SHP77 (cell line): ENCODE measurements around the gene ZBTB48.
"Not testable (repeated sequence)": the region's sequence is repeated elsewhere in the genome, so short reads cannot be mapped to it uniquely, and the experiment has no call there.

Source experiments
- DNase-seq, 2 experiments: peaks; one replicate each; lab custom pipeline; 2025; lab: John Stamatoyannopoulos, UW

The ZBTB48 gene

DNA sequence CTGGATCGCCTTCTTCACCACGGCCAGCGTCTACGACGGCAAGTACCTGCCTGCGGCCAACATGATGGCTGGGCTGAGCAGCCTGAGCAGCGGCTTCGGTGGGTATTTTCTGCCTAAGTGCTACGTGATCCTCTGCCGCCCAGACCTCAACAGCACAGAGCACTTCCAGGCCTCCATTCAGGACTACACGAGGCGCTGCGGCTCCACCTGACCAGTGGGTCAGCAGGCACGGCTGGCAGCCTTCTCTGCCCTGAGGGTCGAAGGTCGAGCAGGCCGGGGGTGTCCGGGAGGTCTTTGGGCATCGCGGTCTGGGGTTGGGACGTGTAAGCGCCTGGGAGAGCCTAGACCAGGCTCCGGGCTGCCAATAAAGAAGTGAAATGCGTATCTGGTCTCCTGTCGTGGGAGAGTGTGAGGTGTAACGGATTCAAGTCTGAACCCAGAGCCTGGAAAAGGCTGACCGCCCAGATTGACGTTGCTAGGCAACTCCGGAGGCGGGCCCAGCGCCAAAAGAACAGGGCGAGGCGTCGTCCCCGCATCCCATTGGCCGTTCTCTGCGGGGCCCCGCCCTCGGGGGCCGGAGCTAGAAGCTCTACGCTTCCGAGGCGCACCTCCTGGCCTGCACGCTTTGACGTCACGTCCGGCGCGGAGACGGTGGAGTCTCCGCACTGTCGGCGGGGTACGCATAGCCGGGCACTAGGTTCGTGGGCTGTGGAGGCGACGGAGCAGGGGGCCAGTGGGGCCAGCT, at the start of gene ZBTB48:
TSS of gene ZBTB48 (plus strand) at position 621 of the 745 bp plus-strand sequence. CDS start 616 bp downstream, outside the sequence.
- peak; percentile 94 to 97 for DNase-seq

DNA sequence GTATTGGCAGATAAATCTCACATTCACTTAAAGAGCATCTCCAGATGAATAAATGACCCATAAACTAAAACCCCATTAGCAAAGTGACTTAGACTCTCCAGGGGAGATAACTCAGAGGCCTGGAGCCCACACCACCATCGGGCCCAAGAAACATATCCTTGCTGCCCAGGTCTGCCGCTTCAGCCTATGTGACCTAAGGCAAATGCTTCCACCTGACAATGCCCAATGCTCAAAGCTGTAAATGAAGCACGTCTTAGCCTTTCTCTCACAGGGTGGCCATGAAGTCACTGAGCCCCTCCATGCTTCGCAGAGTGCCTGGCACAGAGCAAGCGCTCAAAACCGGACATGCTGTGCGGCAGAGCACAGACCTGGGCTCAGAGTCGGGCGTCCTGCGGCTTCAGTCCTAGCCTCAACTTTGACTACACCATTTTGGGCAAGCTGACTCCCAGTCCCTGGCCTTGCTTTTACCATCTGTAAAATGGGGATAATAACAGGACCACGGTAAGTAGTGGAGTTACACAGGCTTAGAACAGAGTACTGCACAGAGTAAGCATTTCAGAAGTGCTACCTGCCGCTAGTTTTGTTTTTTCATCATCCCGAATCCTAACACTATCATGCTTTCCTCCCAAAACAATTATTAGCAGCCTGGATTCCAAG, 49.2 kb upstream of the ZBTB48 start:
- DNase-seq, result no peak

DNA sequence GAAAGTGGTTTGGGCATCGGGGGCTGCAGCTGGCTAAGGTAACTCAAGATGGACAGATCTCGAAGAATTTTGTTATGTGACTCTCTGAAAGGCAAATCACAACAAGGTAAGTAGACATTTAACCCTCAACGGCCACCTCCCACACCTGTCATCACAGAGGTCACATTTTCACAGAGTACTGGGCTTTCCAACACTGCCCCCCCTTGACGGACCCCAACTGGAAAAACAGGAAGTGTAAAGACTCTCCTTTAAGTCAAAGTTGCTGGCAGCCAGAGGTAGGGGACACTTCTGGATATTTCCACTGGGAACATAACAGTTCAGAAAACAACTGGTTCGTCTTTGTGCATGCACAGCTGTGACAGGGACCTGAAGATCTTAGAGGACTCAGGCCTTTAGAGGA, 47.8 kb upstream of the ZBTB48 start:
- no peak for DNase-seq

DNA sequence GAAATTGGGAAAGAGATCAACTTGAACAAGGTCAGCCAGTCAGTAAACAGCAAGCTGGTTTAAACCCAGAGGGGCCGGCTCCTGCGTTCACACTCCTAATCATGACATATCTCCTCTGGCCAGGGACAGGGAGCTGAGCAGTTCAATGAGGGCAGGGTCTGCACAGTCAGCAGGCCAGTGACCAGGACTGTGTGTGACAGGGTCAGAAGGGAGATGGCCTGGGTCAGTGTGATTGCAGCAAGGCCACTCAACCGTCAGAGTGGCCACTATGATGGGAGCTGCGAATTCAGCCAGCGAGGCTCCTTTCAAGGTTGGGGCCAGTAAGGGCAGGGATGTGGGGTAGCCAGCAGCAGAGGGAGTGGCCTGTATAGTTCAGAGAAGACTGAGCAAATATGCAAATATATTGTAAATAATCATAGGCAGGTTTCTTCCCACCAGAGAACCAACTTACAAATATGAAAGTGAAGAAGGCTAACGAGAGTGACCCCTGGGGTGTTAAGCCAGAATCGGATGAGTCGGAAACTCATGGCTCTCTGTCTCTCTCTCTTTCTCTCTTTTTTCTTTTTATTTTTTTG, 45.5 kb upstream of the ZBTB48 start:
- no peak for DNase-seq

DNA sequence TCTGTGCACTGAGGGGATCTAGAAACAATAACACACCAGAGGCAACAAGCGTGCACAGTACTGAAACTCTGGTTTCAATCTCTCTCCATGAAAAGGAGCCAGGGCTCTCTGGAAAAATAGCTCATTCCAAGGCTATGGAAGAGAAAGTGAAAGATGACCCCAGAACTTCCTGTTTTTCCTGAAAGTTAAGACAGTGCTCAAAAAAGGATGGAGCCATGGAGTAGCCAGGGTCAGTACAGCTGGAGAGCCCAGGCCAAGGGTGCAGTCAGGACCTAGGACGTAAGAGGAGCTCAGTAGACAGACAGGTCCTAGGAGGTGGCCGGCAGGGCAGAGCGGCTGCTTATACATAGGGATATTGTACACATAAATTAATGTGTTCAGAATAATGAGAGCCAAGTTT, 44.6 kb upstream of the ZBTB48 start:
- no peak for DNase-seq

DNA sequence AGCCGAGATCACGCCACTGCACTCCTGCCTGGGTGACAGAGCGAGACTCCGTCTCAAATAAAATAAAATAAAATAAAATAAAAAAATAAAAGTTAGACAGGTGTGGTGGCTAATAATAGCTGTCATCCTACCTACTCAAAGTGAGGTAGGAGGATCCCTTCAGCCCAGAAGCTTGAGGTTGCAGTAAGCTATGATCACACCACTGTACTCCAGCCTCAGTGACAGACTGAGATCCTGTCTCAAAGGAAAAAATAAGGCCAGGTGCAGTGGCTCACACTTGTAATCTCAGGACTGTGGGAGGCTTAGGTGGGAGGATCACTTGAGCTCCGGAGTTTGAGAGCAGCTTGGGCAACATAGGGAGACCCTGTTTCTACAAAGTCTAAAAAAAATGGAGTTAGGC, 43.5 kb upstream of the ZBTB48 start:
- DNase-seq, result no peak

DNA sequence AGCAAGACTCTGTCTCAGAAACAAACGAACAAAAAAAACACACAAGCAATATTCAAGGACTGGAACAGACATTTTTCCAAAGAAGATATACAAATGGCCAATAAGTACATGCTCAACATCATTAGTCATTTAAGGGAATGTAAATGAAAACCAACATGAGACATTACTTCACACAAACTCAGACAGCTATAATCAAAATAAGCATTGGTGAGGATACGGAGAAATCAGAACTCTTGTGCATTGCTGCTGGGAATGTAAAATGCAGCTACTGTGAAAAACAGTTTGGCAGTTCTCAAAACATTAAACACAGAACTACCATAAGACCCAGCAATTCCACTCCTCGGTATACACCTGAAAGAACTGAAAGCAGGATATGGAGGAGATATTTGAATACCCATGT, 40.8 kb upstream of the ZBTB48 start:
- DNase-seq, result no peak

DNA sequence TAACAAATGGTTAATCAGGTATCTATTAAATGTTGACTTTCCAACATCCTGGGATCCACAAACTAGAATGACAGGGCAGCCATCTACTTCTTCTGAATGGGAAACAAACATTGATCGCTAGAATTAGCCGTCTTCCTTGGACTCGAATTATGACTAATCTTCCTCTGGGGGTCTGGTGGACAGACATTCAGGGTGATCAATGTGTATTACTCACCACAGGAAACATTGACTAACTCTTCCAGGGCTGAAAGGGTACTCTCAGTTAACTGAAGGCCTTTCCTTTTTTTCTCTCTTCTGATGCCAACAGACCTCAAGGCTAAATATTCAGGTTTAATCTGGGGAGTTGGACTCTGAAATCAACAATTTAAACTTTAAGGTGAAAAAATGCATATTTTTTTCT, 35.0 kb upstream of the ZBTB48 start:
- no peak for DNase-seq

DNA sequence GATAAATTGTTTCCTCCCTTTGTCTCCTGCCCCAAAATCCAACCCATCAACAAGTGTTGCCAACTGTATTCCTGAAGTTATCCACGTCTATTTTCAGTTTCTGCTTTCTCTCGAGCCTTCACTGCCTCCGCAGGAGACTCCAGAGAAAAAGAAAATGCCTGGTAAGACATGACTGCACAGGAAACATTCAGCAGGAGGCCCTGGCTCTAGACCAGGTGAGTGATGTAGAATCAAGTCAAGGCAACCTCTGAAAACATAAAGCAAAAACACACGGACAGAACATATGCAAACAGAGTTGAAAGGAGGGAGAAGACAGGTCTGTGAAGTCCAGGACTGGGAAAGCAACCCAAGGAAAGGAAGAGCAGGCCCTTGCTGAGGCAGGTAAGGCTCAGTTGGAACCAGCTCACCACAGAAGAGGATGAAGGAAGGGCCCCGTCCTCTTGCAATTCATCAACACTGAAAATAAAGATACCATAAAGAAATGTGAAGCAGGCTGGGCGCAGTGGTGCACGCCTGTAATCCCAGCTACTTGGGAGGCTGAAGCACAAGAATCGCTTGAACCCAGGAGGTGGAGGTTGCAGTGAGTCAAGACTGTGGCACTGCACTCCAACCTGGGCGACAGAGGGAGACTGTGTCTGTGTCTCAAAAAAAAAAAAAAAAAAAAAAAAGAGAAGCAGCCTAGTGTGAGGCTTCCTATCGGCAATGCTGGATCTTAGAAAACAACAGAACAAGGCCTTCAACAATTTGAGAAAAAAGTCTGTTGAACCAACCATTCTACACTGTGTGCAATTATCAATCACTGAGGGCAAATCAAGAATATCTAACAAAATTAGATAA, 34.3 kb upstream of the ZBTB48 start:
- DNase-seq, result no peak

DNA sequence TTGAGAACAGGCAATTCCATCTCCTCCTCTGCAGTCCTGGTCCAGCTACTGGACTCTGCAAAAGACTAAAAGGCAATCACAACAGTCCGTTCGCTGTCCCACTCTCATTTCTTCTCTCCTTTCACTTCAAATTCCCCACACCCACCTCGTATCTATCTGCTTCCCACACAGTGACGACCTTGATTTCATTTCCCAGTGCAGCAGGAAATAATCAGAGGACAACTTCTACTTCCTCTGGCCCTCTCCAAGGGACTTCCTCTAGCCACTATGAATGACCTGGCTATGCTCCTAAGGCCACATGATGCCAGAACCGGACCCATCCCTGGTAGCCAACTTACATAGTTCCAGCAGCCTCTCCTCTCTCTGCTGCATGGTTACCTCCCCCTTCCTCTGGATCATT, 33.5 kb upstream of the ZBTB48 start:
- DNase-seq, result no peak

DNA sequence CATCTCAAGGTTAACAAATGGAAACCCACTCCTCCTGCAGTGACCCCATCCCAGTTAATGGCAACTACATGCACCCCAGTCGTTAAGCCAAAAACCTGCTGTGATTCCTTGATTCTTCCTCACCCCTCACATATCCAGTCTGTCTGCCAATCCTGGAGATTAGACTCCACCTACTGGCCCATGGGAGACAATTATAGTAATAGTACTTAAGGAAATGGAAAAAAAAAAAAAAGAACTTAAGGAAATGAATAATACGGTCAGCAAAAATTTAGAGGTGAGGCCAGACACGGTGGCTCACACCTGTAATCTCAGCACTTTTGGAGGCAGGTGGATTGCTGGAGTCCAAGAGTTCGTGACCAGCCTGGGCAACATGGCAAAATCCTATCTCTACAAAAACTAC, 32.5 kb upstream of the ZBTB48 start:
- DNase-seq, result no peak

DNA sequence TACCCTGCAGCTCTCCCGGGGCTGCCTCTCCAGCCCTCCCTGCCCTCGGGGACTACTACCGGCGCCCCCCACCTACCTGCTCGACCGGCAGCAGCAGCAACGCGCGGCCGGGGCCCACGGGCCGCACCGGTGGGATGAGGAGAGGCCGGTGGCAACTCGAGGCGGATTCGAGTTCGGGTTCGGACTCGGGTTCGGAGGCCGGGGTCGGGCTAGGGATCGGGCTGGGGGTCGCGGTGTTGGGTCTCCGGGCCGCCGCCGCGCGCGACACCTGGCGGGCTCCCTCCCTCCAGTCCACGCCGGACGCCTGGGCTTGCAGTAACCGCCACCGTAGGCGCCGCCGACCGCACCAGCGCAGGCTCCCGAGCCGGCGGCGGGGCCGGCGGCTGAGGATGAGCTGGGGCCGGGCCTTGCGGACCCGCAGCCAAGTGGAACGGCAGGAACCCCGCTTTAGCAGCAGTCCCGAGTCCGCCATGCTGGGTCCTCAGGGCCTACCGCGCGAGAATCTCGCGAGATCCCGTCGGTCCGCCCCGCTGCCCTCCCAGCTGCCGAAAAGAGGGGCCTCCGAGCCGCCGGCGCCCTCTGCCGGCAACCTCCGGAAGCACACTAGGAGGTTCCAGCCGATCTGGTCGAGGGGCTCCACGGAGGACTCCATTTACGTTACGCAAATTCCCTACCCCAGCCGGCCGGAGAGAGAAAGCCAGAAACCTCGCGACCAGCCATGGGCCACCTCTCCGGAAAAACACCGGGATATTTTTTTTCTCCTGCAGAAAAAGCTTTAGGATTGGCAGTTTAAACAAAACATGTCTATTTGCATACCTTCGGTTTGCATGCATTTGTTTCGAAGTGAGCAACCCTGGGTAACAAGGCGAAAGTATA, 25.5 kb upstream of the ZBTB48 start, which contains the start of gene NOL9:
TSS of gene NOL9 (minus strand) at position 483 of the 876 bp plus-strand sequence. CDS start at position 472, 11 bp downstream.
- peak; percentile 74 to 86 for DNase-seq

DNA sequence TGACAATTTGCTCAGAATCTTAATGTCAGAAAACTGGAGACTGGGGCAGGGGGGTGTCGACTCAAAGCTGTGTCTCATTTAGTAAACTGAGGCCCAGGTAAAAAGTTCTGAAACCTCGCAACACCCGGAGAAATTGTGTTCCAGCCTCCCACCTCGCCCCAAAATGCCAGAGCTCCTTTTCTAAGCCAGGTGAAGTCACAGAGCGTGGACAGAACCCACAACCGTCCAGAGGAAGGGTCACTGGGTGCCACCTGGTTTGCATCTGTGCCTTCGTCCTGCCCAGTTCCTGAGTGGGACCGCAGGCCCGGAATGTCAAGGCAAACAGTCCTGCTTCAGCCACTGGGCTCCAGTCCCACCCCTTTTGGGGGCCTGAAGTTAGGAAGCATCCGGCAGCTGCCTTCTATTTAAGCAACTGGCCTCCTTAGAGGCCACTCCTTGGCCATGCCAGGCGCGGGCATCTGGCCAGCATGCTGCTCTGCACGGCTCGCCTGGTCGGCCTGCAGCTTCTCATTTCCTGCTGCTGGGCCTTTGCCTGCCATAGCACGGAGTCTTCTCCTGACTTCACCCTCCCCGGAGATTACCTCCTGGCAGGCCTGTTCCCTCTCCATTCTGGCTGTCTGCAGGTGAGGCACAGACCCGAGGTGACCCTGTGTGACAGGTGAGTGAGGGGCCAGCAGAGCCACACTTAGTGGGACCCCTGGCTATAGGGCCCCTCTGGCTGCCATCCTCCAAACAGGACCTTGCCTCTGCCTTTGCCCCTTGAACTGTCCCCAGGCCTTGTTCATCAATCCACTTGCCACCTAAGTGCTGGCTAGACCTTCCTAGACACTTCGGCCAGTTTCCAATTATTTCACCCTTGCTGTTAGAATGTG, 24.7 kb upstream of the ZBTB48 start, which contains the start of gene TAS1R1:
TSS of gene TAS1R1 (plus strand) at position 401 of the 872 bp plus-strand sequence. CDS start at position 468, 67 bp downstream.
- DNase-seq, result peak; percentile 28 to 54

DNA sequence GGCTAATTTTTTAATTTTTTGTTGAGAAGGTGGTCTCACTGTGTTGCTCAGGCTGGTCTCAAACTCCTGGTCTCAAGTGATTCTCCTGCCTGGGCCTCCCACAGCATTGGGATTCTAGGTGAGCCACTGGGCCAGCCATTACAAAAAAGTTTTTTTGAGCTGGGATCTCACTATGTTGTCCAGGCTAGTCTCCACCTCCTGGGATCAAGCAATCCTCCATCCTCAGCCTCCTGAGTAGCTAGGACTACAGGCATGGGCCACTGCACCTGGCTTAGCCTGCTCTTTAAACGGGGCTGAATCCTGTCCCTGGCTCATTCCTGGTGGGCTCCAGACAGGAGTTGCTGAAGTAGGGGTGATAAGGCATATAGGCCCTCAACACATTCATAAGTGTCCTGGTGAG, 22.2 kb upstream of the ZBTB48 start:
- no peak for DNase-seq

DNA sequence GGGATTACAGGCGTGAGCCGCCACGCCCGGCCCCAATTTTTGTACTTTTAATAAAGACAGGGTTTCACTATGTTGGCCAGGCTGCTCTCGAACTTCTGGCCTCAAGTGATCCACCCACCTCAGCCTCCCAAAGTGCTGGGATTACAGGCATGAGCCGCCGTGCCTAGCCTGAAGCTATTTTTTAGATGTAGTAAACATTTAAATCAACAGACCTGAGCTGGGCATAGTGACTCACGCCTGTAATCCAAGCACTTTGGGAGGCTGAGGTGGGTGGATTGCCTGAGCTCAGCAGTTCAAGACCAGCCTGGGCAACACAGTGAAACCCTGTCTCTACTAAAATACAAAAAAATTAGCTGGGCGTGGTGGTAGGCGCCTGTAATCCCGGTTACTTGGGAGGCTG, 20.6 kb upstream of the ZBTB48 start:
- not testable (repeated sequence) for DNase-seq

DNA sequence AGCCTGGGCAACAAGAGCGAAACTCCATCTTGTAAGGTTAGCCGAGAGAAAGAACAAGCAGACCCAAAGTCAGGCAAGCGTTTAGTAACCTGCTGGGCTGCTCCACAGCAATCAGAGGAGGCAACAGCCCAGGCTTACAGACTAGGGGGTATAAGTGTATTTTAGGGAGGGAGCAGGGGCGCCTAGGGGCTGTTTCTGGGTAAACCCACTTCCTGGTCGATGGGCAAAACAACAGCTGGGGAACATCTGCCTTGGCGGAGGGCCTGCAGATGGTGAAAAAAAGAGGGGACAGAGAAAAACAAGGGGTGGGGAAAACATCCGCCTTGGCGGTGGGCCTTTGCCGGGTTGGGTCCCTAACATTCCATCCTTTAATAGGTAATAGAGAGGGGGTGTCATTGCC, 19.5 kb upstream of the ZBTB48 start:
- no peak for DNase-seq

DNA sequence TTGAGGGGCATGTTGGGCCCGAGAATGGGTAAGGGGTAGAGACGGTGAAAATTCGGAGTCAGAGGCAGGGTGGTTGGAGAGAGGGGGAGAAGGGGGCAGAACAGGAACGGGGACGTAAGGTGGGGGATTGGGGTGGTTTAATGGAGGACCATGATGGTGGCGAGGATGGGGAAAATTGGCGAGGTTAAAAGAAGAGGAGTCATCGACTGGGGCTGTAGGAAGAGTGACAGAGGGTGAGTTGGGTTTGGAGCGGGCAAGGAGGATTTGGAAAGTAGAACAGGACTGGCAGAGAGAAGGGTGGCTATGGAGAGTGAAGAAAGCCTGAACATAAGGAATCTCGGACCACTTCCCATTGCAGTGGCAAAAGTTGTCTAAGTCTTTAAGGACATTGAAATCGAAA, 10.8 kb upstream of the ZBTB48 start:
- DNase-seq, result no peak

DNA sequence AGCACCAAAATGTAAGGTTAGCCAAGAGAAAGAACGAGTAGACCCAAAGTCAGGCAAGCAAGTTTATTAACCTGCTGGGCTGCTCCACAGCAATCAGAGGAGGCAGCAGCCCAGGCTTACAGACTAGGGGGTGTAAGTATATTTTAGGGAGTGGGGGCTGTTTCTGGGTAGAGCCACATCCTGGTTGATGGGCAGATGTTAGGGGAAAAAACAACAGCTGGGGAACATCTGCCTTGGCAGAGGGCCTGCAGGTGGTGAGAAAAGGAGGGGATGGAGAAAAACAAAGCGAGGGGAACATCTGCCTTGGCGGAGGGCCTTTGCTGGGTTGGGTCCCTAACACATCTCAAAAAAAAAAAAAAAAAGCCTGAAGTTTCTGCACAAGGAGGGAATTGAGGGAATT, 9.7 kb upstream of the ZBTB48 start:
- no peak for DNase-seq

DNA sequence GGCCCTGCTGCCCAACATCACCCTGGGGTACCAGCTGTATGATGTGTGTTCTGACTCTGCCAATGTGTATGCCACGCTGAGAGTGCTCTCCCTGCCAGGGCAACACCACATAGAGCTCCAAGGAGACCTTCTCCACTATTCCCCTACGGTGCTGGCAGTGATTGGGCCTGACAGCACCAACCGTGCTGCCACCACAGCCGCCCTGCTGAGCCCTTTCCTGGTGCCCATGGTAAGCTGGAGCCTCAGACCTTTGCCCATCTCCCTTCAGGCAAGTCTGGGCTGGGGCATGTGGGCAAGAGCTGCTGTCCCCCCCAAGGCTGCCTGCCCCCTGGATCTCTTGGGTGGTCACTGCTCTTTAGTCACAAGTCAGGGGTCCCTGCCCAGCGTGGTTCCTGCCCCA, 8.8 kb upstream of the ZBTB48 start:
- DNase-seq, result no peak
